GM21526 (cell line): ENCODE data around the gene WDR37.
"Not testable (repeated sequence)": the region's sequence is repeated elsewhere in the genome, so short reads cannot be mapped to it uniquely, and the experiment has no call there.

Experiments
- ATAC-seq: cut with Tn5 transposase; IDR thresholded peaks from one replicate; pipeline ENCODE4 v1.9.1; 2021; ENCODE audit warnings: moderate library complexity; ENCODE audit not compliant: unreplicated experiment, low FRiP score

The WDR37 gene

DNA sequence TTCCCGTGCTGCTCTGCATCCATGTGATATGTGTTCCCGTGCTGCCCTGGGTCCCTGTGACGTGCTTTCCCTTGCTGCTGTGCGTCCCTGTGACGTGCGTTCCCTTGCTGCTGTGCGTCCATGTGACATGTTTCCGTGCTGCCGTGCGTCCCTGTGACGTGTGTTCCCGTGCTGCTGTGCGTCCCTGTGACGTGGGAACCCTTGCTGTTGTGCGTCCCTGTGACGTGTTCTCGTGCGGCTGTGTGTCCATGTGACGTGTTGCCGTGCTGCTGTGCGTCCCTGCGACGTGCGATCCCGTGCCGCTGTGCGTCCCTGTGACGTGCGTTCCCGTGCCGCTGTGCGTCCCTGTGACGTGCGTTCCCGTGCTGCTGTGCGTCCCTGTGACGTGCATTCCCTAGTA lies 45.8 kb downstream of the WDR37 start:
- no peak for ATAC-seq

DNA sequence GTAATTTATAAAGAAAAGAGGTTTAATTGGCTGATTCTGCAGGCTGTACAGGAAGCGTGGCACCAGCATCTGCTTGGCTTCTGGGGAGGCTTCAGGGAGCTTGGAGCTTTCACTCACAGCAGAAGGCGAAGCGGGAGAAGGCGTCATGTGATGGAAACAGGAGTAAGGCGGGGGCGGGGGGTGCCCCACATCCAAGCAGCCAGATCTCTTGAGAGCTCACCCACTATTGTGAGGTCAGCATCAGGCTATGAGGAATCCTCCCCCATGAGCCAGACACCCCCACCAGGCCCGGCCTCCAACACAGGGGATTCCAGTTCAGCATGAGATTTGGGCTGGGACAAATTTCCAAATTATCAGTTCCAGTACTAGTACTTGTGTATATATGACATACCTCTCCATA lies 46.2 kb downstream of the WDR37 start:
- ATAC-seq: no peak

DNA sequence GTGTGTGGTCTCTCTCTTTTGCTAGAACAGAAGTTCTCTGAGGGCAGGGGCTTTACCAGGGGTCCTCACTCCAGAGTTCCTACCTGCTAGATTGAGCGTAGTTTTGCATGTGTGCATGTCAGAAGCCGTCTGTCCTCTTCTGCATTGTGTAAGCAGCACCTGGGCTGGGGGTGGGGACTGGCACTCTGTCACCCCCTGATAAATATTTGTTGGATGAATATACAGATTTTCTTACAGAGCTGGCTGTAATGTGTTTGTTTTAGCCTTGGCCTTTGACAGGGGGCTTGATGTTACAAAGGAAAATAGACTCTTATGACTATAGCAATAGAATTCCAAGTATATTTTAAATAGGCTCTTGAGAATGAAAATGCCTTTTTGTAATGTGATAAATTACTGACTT lies 46.6 kb downstream of the WDR37 start:
- no peak for ATAC-seq

GRCh38 chr10:1103551-1103950 lies 47.4 kb downstream of the WDR37 start:
- no peak for ATAC-seq

DNA sequence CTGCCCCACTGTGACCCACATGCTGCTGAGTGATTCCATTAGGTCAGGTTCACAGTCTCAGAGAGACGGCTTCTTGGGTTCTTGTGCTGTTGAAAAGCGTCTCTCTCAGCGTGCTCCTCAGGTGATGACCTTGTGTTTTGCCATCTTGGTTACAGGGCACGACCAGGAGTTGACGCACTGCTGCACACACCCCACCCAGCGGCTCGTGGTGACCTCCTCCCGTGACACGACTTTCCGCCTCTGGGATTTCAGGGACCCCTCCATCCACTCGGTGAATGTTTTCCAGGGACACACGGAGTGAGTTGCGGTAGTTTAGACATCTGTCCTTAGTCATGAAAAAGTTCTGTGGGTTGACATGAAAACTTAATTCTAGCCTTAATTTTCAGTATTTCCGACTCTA lies 48.8 kb downstream of the WDR37 start:
- ATAC-seq: no peak

- ATAC-seq: no peak
These were observed 50.8 kb downstream of the WDR37 start for GRCh38 chr10:1107004-1107403.

- ATAC-seq: no peak
These were observed 51.5 kb downstream of the WDR37 start for GRCh38 chr10:1107679-1108078.

DNA sequence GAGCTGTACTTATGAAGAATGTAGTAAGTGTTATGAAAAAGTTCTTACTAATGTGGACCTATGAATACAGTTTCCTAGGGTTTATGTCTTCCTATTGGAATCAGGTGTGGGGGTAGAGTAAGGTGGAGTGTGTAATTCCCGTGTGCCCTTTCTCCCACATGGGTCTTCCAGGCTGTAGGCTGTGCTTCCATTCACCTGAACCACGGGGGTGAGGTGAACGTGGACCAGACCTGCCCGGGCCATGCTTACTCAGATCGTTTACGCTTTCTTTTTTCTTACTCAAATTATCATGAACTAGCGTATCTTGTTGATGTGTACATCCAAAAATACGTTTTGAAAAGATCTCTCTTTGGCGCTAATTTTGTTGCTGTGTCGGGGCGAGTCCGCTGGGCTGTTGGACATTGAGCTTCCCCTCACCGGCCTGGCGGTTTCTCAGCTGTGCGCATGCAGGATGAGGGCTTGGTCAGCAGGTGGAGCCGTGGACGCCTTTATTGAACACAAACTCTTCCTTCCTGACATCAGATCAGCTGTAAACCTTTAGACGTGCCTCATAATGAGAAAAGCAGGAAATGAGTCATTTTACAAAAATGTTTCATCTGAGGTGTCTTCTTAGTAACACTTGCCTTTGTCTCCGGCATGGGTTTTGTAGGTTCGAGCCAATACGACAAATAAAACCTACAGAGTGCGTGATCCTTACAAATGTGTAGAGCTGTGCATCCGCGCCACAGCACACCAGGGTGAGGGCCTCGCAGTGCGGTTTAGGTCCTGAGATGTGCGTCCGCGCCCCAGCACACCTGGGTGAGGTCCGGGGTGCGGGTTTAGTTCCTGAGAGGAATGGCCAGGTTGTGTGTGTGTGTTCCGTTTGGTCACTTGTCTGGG lies 53.8 kb downstream of the WDR37 start:
- peak; percentile 83 for ATAC-seq

DNA sequence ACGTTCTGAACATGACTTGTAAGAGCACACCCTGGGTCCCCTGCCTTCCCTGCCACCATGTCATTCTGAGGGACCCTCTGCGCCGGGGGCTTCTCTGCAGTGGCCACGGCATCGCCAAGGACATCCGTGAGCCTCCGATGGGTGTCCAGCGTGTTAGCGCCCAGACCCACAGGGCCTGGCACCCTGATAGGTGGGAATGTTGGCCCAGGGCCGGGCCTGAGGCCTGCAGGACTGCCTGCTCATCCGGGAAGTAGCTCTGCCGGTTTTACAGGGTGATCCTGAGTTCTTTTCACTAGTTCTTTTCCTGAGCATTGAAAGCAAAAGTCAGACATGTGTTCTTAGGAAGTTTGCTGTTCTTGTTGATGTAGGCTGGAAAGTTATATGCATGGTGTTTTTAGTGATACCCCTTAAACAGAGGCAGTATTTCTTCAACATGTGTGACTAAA lies 54.5 kb downstream of the WDR37 start:
- ATAC-seq: no peak

- no peak for ATAC-seq
These were observed 58.1 kb downstream of the WDR37 start for GRCh38 chr10:1114315-1114714.

DNA sequence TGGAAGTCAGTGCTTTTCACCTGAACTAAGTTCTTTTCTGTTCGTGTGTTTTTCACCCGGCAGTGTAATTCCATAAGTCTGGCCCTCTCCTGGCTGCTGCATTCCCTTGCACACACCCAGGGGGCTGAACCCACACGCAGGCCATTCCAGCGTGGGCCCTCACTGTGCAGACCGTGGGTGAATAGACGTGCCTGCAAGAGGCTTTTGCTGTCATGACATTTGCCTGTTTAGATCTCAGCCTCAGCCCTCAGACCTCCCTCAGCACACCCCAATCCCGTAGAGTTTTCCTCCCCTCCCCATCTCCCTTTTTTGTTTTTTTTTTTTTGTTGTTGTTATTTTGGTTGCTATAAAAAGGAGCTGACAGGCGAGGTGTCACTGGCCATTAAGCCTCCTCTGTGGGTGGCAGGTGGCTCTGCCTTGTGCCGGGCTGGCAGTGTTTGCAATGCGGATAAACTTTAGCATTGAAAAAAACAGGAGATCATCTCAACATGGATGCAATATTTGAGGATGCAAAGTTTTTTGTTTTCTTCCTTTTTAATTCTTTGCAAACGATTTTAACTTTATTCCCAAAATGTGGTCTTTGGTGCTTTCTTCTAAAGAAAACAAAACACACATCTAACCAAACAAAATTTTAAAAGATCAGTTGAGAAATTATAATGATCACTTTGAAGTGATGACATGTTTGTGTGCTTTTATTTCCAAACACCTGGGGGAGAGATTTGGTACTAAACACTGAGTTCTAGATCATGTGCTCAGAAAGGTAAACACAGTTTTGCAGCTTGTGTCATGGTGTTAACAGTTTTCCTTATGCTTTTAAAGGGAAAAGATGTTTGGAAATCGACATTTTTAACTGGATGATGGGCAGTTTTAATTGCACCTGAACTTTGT lies 58.8 kb downstream of the WDR37 start:
- ATAC-seq: no peak

DNA sequence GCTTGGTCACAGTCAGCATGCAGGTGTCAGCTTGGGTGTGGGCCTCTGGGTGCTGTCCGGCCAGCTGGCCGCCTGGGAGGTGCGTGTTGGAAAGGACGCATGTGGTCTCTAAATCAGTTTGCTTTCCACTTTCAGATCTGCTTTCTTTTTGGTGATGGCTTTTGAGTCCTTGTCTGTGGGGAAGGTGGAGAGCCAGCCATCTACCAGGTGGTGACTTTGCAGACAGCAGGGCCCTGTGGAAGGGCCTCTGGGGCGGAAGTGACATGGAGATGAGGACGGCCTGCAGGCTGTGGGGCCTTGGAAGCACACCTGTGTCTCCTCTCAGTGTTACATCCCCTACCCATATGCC lies 59.4 kb downstream of the WDR37 start:
- no peak for ATAC-seq

GRCh38 chr10:1116051-1116450 lies 59.9 kb downstream of the WDR37 start:
- ATAC-seq: no peak

DNA sequence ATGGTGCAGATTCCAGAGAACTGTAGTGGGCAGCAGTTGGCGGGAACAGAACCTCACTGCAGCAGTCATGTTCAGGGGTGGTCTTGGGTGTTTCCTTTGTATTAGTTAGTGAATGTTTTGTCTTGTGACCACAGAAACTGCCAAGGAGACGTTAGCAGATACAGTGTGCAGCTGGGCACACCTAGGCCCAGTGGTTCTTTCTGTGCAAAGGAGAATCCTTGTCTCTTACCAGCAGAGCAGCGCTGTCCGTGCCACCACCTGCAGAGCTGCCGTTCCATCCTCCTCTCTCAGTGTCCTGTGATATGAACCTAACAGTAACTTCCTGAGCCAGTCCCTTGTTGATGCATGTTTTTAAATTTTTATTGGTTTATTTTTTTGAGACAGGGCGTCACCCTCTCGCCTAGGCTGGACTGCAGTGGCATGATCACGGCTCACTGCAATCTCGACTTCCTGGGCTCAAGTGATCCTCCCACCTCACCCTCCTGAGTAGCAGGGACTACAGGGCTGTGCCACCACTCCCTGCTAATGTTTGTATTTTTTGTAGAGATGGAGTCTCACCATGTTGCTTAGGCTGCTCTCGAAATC lies 60.6 kb downstream of the WDR37 start:
- no peak for ATAC-seq

DNA sequence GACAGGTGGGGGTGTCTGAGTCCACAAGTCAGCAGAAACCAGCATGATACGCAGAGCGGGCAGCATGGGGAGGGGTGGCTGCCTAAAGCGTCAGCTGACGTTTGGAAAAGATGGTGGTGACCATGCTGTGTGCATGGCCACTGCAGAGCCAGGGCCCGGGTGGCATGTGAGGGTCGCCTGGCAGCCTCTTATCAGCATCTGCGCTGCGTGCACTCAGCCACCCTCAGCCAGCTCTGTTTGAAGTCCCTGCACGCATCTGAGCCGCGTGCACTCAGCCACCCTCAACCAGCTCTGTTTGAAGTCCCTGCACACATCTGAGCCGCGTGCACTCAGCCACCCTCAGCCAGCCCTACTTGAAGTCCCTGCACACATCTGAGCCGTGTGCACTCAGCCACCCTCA lies 61.5 kb downstream of the WDR37 start:
- no peak for ATAC-seq

DNA sequence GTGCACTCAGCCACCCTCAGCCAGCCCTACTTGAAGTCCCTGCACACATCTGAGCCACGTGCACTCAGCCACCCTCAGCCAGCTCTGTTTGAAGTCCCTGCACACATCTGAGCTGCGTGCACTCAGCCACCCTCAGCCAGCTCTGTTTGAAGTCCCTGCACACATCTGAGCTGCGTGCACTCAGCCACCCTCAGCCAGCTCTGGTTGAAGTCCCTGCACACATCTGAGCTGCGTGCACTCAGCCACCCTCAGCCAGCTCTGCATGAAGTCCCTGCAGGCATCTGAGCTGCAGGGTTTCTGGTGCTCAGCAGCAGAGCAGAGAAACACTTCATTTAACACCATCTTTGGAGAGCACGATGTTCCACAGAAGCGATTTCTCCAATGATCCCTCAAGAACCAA lies 62.1 kb downstream of the WDR37 start:
- ATAC-seq: not testable (repeated sequence)

- ATAC-seq: no peak
These were observed 62.8 kb downstream of the WDR37 start for GRCh38 chr10:1119027-1119426.

DNA sequence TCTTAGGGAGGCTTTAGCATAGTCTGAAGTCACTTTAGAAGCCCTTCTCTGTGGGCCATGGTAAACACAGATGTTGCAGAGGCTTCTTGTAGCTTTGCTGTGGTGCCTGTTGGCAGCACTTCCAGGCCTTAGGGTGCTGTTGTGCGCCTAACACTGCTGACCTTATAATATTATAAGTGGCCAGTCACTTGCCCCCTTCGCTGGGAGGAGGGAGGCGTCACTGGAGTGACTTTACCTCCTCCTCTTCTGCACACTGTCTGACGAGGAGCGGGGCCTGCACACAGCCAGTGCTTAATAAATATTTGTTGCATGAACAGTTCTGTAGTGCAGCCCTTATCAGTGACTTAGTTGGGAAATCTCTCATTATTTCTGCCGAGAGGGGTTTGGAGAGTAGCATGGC lies 63.3 kb downstream of the WDR37 start:
- no peak for ATAC-seq

DNA sequence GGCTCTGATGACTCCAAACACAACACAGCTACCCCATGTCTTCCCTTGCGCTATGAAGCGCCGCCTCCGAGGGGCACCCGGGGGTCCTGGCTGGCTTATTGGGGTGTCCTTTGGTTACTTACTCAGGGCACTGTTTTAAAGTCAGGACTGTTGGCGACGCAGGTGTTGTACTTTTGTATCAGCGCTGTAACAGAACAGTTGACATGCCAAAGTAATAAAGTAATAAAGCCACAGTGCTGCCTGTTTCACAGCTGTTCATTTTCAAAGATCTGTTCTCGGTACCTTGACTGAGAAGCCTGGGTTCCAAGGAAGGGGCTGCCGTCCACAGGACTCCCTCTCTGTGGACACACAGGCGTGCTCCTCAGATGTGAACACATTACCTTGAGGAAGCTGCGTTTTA lies 64.1 kb downstream of the WDR37 start:
- no peak for ATAC-seq

GRCh38 chr10:1120801-1121211 lies 64.6 kb downstream of the WDR37 start:
- no peak for ATAC-seq

- ATAC-seq: no peak
These were observed 65.2 kb downstream of the WDR37 start for GRCh38 chr10:1121271-1121970.
